ENCODE data around the gene IL24. TPM values are rescaled to one million over a fixed set of nuclear protein-coding genes. Genes with fewer than 3 reads are reported as not detected.

The IL24 gene
- total RNA-seq, 1 donor from 2014 or later: not detected

DNA sequence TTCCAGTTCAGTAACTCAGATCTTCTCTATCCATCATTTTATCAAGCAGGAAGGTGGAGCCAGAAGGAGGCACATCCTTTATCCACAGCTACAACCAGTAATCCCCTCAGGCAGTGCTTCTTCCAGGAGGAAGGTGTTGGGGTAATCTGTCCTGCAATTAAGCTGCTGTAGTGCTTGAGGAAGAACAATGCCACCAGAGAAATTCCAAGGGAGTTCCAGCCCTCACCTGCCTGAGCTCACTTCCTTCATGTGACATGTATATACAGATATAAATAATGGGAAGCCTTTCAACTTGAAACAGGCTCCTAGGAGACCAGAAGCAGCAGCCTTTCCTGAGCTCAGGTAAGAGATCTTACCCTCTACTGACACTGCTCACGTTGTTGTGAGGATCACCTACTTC is 34.0 kb upstream of the IL24 start:
- Mint-ChIP-seq H3K27ac (ENCODE audit: unreplicated experiment) (no peak overlapping the region), H3K27me3 (ENCODE audit: low read depth) (peaks cover 74% of the 10 kb centered on the region), H3K9me3 (no peaks in the 10 kb centered on the region), H3K36me3 (ENCODE audit: low read depth) (no peaks in the 10 kb centered on the region), H3K4me1 (no peaks in the 10 kb centered on the region), H3K4me3 (no peak overlapping the region)
- TF ChIP-seq, protein P1, sequence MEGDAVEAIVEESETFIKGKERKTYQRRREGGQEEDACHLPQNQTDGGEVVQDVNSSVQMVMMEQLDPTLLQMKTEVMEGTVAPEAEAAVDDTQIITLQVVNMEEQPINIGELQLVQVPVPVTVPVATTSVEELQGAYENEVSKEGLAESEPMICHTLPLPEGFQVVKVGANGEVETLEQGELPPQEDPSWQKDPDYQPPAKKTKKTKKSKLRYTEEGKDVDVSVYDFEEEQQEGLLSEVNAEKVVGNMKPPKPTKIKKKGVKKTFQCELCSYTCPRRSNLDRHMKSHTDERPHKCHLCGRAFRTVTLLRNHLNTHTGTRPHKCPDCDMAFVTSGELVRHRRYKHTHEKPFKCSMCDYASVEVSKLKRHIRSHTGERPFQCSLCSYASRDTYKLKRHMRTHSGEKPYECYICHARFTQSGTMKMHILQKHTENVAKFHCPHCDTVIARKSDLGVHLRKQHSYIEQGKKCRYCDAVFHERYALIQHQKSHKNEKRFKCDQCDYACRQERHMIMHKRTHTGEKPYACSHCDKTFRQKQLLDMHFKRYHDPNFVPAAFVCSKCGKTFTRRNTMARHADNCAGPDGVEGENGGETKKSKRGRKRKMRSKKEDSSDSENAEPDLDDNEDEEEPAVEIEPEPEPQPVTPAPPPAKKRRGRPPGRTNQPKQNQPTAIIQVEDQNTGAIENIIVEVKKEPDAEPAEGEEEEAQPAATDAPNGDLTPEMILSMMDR (conservative IDR thresholded peaks at IDR 0.05): no peak
- DNase-seq (ENCODE audit: low read depth, low spot score): no peak

DNA sequence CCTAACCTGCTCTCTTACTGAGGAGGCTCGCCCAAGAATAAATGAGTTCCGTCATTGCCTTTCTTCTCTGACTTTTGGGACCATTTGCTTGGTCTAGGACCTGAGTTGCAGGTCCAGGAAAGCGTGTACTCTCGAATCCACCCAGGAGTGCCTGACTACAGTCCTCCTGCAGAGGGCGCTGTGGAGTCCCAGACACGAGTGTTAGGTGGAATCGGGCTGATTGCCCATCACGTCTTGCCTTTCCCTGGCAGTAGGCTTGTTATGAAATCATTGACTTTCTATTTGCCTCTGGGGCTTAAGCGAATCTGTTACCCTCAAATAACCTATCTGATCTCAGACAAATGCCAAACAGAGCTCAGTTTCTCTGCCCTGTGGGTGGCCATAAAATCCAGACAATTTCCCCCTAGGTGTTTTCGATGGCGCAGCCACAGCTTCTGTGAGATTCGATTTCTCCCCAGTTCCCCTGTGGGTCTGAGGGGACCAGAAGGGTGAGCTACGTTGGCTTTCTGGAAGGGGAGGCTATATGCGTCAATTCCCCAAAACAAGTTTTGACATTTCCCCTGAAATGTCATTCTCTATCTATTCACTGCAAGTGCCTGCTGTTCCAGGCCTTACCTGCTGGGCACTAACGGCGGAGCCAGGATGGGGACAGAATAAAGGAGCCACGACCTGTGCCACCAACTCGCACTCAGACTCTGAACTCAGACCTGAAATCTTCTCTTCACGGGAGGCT is 32.1 kb upstream of the IL24 start, which contains the start of gene IL20:
IL20 (plus strand) TSS at position 685 of the 733 bp plus-strand sequence. CDS start 230 bp downstream, outside the sequence.
- DNase-seq (ENCODE audit: low read depth, low spot score): peak; percentile 61
- H3K27ac Mint-ChIP-seq (ENCODE audit: unreplicated experiment): no peak within 1 kb of the TSS
- no peaks in the 10 kb centered on the region for H3K4me1 Mint-ChIP-seq
- no peak within 1 kb of the TSS for H3K4me3 Mint-ChIP-seq
- no peaks in the 10 kb centered on the region for H3K36me3 Mint-ChIP-seq (ENCODE audit: low read depth)
- TF ChIP-seq, protein P1 (conservative IDR thresholded peaks at IDR 0.05): peak; percentile 70
- H3K9me3 Mint-ChIP-seq: no peaks in the 10 kb centered on the region
- peaks cover 80% of the 10 kb centered on the region for H3K27me3 Mint-ChIP-seq (ENCODE audit: low read depth)

DNA sequence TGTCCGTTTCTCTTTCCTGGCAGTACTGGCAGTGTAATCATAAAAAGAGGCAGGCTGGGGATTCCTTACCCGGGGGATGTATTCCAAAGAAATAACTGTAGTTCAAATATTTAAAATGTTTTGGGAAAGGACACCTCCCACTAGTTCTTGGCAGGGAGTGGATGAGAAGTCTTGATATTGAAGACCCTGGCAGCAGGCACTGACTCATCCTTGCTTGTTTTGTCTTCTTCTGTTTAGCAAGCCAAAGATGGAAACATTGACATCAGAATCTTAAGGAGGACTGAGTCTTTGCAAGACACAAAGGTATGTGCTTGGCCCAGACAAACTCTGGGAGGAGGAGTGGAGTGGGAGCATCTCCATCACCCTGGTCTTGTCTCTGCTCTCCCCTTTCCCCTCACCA is 31.2 kb upstream of the IL24 start:
- no peak for DNase-seq (ENCODE audit: low read depth, low spot score)
- no peaks in the 10 kb centered on the region for H3K9me3 Mint-ChIP-seq
- H3K4me1 Mint-ChIP-seq: no peaks in the 10 kb centered on the region
- TF ChIP-seq, protein P1 (conservative IDR thresholded peaks at IDR 0.05): no peak
- peaks cover 75% of the 10 kb centered on the region for H3K27me3 Mint-ChIP-seq (ENCODE audit: low read depth)
- no peak overlapping the region for H3K27ac Mint-ChIP-seq (ENCODE audit: unreplicated experiment)
- no peak overlapping the region for H3K4me3 Mint-ChIP-seq
- no peaks in the 10 kb centered on the region for H3K36me3 Mint-ChIP-seq (ENCODE audit: low read depth)

DNA sequence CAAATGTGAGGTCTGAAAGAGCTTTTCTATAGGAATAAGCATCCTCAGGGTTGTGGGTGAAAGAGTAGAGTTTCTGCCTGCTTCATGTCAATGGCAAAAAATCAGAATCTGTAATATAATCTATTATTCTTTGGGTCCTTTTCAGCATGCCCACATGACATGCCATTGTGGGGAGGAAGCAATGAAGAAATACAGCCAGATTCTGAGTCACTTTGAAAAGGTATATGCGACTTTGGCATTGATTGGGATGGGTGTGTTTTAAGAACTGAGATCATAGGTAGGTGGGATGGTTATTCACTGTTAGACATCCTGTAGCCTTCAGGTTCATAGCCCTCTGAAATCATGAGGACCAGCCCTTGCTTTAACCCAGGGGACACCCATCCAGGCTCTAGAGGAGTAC is 30.0 kb upstream of the IL24 start:
- peaks cover 63% of the 10 kb centered on the region for H3K27me3 Mint-ChIP-seq (ENCODE audit: low read depth)
- no peak for DNase-seq (ENCODE audit: low read depth, low spot score)
- H3K36me3 Mint-ChIP-seq (ENCODE audit: low read depth): no peaks in the 10 kb centered on the region
- no peak overlapping the region for H3K27ac Mint-ChIP-seq (ENCODE audit: unreplicated experiment)
- no peak overlapping the region for H3K4me3 Mint-ChIP-seq
- no peaks in the 10 kb centered on the region for H3K4me1 Mint-ChIP-seq
- TF ChIP-seq, protein P1 (conservative IDR thresholded peaks at IDR 0.05): no peak
- no peaks in the 10 kb centered on the region for H3K9me3 Mint-ChIP-seq

DNA sequence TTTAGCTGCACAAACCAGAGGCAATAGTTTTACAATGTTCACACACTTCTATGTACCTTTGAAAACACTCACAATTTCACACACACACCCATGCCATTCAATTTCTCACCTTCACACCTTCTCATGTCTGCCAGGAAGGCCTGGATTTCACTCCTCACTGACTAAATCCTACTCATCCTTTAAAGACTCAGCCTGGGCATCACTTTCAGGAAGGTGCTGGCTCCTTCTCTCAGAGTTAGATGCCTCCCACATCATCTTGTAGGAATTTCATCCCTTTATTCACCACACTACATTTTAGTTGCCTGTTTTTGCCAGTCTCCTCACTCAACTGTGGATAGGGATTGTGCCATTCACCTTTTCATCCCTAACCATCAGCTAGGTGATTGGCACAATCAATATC is 29.5 kb upstream of the IL24 start:
- TF ChIP-seq, protein P1 (conservative IDR thresholded peaks at IDR 0.05): no peak
- Mint-ChIP-seq H3K27me3 (ENCODE audit: low read depth) (peaks cover 60% of the 10 kb centered on the region), H3K4me1 (no peaks in the 10 kb centered on the region)

More for the DNA sequence above, 29.5 kb upstream of the IL24 start:
- no peaks in the 10 kb centered on the region for H3K9me3 Mint-ChIP-seq
- H3K27ac Mint-ChIP-seq (ENCODE audit: unreplicated experiment): no peak overlapping the region
- no peak overlapping the region for H3K4me3 Mint-ChIP-seq
- DNase-seq (ENCODE audit: low read depth, low spot score): no peak
- no peaks in the 10 kb centered on the region for H3K36me3 Mint-ChIP-seq (ENCODE audit: low read depth)

Measured in neural crest cell (in vitro differentiated cells).